HCT116 (cell line): ENCODE measurements around the gene BOD1L1. TPM values are rescaled to one million over a fixed set of nuclear protein-coding genes. Genes with fewer than 3 reads are reported as not detected.

Experiments
- ATAC-seq: fragments of 200-7000 bp; cut with Tn5 transposase; 2 replicates; pipeline ENCODE4 v1.9.1; 2020; ENCODE audit warnings: mild to moderate bottlenecking, moderate library complexity
- BruUV-seq: library from RNA; stranded (reverse); fragments of 400-500 nt; replicated peaks from 2 replicates; lab custom pipeline; 2021; lab: Mats Ljungman, UMichigan
- CTCF ChIA-PET: fragments of 300-600 bp; sonication (Branson Sonifier 250); formaldehyde crosslinking; loops from one replicate; lab custom pipeline; 2021; ENCODE audit warnings: antibody characterized with exemption; lab: Charles Lee
- POLR2A ChIA-PET: fragments of 300-600, 350-600 bp; sonication (Branson Sonifier 250); formaldehyde crosslinking; loops from one replicate; lab custom pipeline; 2021; ENCODE audit warnings: antibody characterized with exemption; lab: Charles Lee
- RAD21 ChIA-PET, 2 experiments: fragments of 300-600 bp; sonication (Branson Sonifier 250); formaldehyde crosslinking; loops; one replicate each; lab custom pipeline; 2023; ENCODE audit warnings: low total read pairs in 2 of 2; ENCODE audit not compliant: uncharacterized antibody in 2 of 2, unreplicated experiment in 2 of 2, low non-redundant PET in 1 of 2; lab: Charles Lee
- DNase-seq: peaks from one replicate; pipeline ENCODE4 v3.0.0-alpha.2; 2010; ENCODE audit warnings: low read depth, low spot score
- H2AFZ ChIP-seq: fragments of 200-600 bp; shearing (Covaris generic), sonication (generic); 2 replicates; pipeline ENCODE4 v1.6.1; 2017; ENCODE audit warnings: low read depth, mixed run types, mixed read lengths, antibody characterized with exemption, low read length; ENCODE audit not compliant: poor library complexity, severe bottlenecking
- H3K27ac ChIP-seq: 2 replicates; pipeline ENCODE4 v1.5.1; 2012; ENCODE audit warnings: low read depth, low read length
- H3K27me3 ChIP-seq: fragments of 200-600 bp; sonication (generic); 2 replicates; pipeline ENCODE4 v1.6.1; 2016; ENCODE audit warnings: mixed run types, low read length, mixed read lengths; ENCODE audit not compliant: insufficient read depth
- H3K36me3 ChIP-seq, 2 experiments: fragments of 200-500 bp in 1 of 2; fragments of 200-600 bp in 1 of 2; sonication (Bioruptor generic) in 1 of 2; sonication (generic) in 1 of 2; 2 replicates each; pipeline versions ENCODE4 v1.5.1 to v1.6.1; 2014 to 2016; ENCODE audit warnings: low read length in 2 of 2, inconsistent platforms in 1 of 2, mixed read lengths in 1 of 2, mixed run types in 1 of 2; ENCODE audit not compliant: insufficient read depth in 2 of 2, control insufficient read depth in 1 of 2
- H3K4me1 ChIP-seq, 2 experiments: fragments of 200-600 bp in 1 of 2; sonication (generic) in 1 of 2; 2 replicates each; pipeline versions ENCODE4 v1.5.1 to v1.6.1; 2012 to 2017; ENCODE audit warnings: low read length in 2 of 2, inconsistent platforms in 1 of 2, mild to moderate bottlenecking in 1 of 2, mixed read lengths in 1 of 2, mixed run types in 1 of 2, moderate library complexity in 1 of 2; ENCODE audit not compliant: insufficient read depth in 2 of 2, control insufficient read depth in 1 of 2
- H3K4me2 ChIP-seq: fragments of 200-600 bp; sonication (generic); 2 replicates; pipeline ENCODE4 v1.6.1; 2017; ENCODE audit warnings: mixed run types, low read length, mixed read lengths
- H3K4me3 ChIP-seq, 2 experiments: fragments of 200-600 bp in 1 of 2; sonication (generic) in 1 of 2; replicated peaks in 1 of 2; 2 replicates each; pipeline ENCODE4 v1.5.1; 2011 to 2016; ENCODE audit warnings: low read length in 2 of 2, control low read depth in 1 of 2, low read depth in 1 of 2, mild to moderate bottlenecking in 1 of 2, mixed read lengths in 1 of 2, mixed run types in 1 of 2
- H3K79me2 ChIP-seq: fragments of 200-600 bp; sonication (generic); 2 replicates; pipeline ENCODE4 v1.6.1; 2017; ENCODE audit warnings: mild to moderate bottlenecking, mixed run types, low read length, moderate library complexity, mixed read lengths; ENCODE audit not compliant: insufficient read depth
- H3K9ac ChIP-seq: fragments of 200-600 bp; sonication (generic); 2 replicates; pipeline ENCODE4 v1.6.1; 2016; ENCODE audit warnings: low read length, mixed read lengths
- H3K9me2 ChIP-seq: fragments of 200-600 bp; sonication (generic), shearing (Covaris generic); 2 replicates; pipeline ENCODE4 v1.6.1; 2017; ENCODE audit warnings: mixed run types, mild to moderate bottlenecking, moderate library complexity; ENCODE audit not compliant: insufficient read depth
- H3K9me3 ChIP-seq, 2 experiments: fragments of 200-500 bp in 1 of 2; fragments of 200-600 bp in 1 of 2; sonication (Bioruptor generic) in 1 of 2; sonication (generic) in 1 of 2; 2 replicates each; pipeline ENCODE4 v1.6.1; 2014 to 2017; ENCODE audit warnings: low read length in 2 of 2, mixed read lengths in 2 of 2, inconsistent platforms in 1 of 2, low read depth in 1 of 2, mild to moderate bottlenecking in 1 of 2, mixed run types in 1 of 2, moderate library complexity in 1 of 2; ENCODE audit not compliant: control insufficient read depth in 1 of 2, insufficient read depth in 1 of 2
- H4K20me1 ChIP-seq: fragments of 200-600 bp; sonication (generic), shearing (Covaris generic); 2 replicates; pipeline ENCODE4 v1.6.1; 2017; ENCODE audit warnings: mixed run types, mild to moderate bottlenecking, moderate library complexity; ENCODE audit not compliant: insufficient read depth
- CBX3 ChIP-seq: IDR thresholded peaks from 2 replicates; pipeline ENCODE4 v1.6.1; 2012; ENCODE audit warnings: low read depth
- CEBPB ChIP-seq: IDR thresholded peaks from 2 replicates; pipeline ENCODE4 v1.6.1; 2012; ENCODE audit warnings: low read depth
- FOSL1 ChIP-seq: IDR thresholded peaks from 2 replicates; pipeline ENCODE4 v1.6.1; 2012; ENCODE audit warnings: low read depth
- RAD21 ChIP-seq: IDR thresholded peaks from 2 replicates; pipeline ENCODE4 v1.6.1; 2012; ENCODE audit warnings: low read depth, mild to moderate bottlenecking
- REST ChIP-seq: IDR thresholded peaks from 2 replicates; pipeline ENCODE4 v1.6.1; 2012; ENCODE audit warnings: low read depth
- TCF7L2 ChIP-seq: IDR thresholded peaks from 2 replicates; pipeline ENCODE4 v1.7.0; 2011; ENCODE audit warnings: borderline replicate concordance, inconsistent platforms; ENCODE audit not compliant: insufficient read depth, insufficient read length; ENCODE audit errors: extremely low read depth
- intact Hi-C: fragments of 100-400 bp; cut with micrococcal nuclease; formaldehyde crosslinking; loops from 2 replicates; pipeline ENCODE4 v1.10.0; 2022
- total RNA-seq: library from RNA; stranded (reverse); gene quantifications from one replicate; pipeline ENCODE4 v1.2.1, GENCODE V29; 2021; ENCODE audit not compliant: unreplicated experiment

BOD1L1 gene
- total RNA-seq, 1 experiment from 2014 or later = 22.4 TPM

GRCh38 chr4:13537011-13537831, 90.3 kb downstream of the BOD1L1 start:
- TF ChIP-seq RAD21 = no peak
- TF ChIP-seq CBX3 = no peak
- no peak for TF ChIP-seq FOSL1
- no peak for TF ChIP-seq TCF7L2
- no peak for TF ChIP-seq CEBPB
- no peak for TF ChIP-seq REST
- no peaks in the 10 kb centered on the region for H3K9me2 ChIP-seq
- no peaks in the 10 kb centered on the region for H3K79me2 ChIP-seq
- BruUV-seq = no TSS peak
- no peaks in the 10 kb centered on the region for H3K9me3 ChIP-seq
- ChIA-PET POLR2A (no interaction called here), CTCF (no interaction called here), RAD21 (no interaction called here)
- H2AFZ ChIP-seq = no peak overlapping the region
- H3K4me3 ChIP-seq = no peak overlapping the region
- ATAC-seq = no peak
- H3K27ac ChIP-seq = no peak overlapping the region
- no peak for DNase-seq
- no peaks in the 10 kb centered on the region for H3K4me1 ChIP-seq
- intact Hi-C loops = no loop called here
- H3K36me3 ChIP-seq = no peaks in the 10 kb centered on the region
- H3K27me3 ChIP-seq = no peaks in the 10 kb centered on the region
- H4K20me1 ChIP-seq = no peaks in the 10 kb centered on the region
- no peak overlapping the region for H3K4me2 ChIP-seq
- no peak overlapping the region for H3K9ac ChIP-seq
